ENCODE data around the gene GFM1.
A peak's percentile ranks its signal among the peaks of the same experiment; 100 is the strongest.

GFM1 gene

DNA sequence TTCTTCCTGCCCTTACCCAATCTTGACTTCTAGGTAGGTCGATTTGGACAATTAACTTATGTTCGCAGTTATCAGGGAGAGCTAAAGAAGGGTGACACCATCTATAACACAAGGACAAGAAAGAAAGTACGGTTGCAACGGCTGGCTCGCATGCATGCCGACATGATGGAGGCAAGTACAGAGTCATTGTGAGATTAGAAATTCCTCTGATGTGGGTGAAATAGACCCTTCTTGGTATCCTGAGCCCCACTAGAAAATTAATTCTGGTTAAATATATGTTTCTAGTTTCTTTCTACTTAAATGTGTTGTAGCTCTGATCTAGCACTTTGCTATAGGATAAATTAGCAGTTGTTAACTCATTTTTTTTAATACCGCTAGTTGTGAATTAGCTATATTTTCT, 14.6 kb downstream of the GFM1 start:
- Histone ChIP-seq H3K14ac (ENCODE audit: low read length) (no peak overlapping the region), H4K8ac (ENCODE audit: low read depth, low read length) (no peak overlapping the region), H3K79me1 (ENCODE audit: low read depth, low read length) (no peaks in the 10 kb centered on the region), H3K4me3 (ENCODE audit: low read length in 2 of 2) (no peak overlapping the region), H3K4me2 (ENCODE audit: insufficient read depth, low read length, poor library complexity, severe bottlenecking) (no peak overlapping the region), H2BK12ac (ENCODE audit: low read length) (no peak overlapping the region), H2AK5ac (ENCODE audit: low read depth, low read length) (no peak overlapping the region), H3K36me3 (replicated peaks in 1 of 2; ENCODE audit: control insufficient read depth in 2 of 2, insufficient read depth in 2 of 2, low read length in 2 of 2) (peaks cover 7 to 88% of the 10 kb centered on the region in 2 donors), H3K4ac (ENCODE audit: low read length) (no peak overlapping the region), H3K9ac (ENCODE audit: low read depth, low read length, poor library complexity) (no peak overlapping the region), H3K27me3 (ENCODE audit: control insufficient read depth in 3 of 3, insufficient read depth in 3 of 3, low read depth in 1 of 3, low read length in 3 of 3) (no peaks in the 10 kb centered on the region), H3K4me1 (ENCODE audit: control insufficient read depth in 2 of 2, insufficient read depth in 1 of 2, low read depth in 1 of 2, low read length in 2 of 2) (no peaks in the 10 kb centered on the region), H2AFZ (ENCODE audit: low read length) (no peak overlapping the region), H3K9me3 (replicated peaks in 1 of 2; ENCODE audit: control insufficient read depth in 2 of 2, insufficient read depth in 1 of 2, low read depth in 1 of 2, low read length in 2 of 2) (no peaks in the 10 kb centered on the region), H3K23ac (ENCODE audit: low read depth, low read length, poor library complexity) (no peak overlapping the region), H2BK120ac (ENCODE audit: low read depth, low read length) (no peak overlapping the region), H3K27ac (replicated peaks; ENCODE audit: low read length) (no peak overlapping the region), H4K91ac (ENCODE audit: low read depth, low read length, poor library complexity) (no peak overlapping the region), H3K18ac (ENCODE audit: low read length) (no peak overlapping the region), H2BK5ac (ENCODE audit: low read length) (no peak overlapping the region), H2BK15ac (ENCODE audit: low read length) (no peak overlapping the region)
- no CpG with 5 or more reads among the region's 7 CpGs for WGBS, 2 donors (ENCODE audit: extremely low coverage in 2 of 2, insufficient read length in 2 of 2, insufficient replicate concordance in 1 of 2)
- DNase-seq (ENCODE audit: low spot score) = no peak

DNA sequence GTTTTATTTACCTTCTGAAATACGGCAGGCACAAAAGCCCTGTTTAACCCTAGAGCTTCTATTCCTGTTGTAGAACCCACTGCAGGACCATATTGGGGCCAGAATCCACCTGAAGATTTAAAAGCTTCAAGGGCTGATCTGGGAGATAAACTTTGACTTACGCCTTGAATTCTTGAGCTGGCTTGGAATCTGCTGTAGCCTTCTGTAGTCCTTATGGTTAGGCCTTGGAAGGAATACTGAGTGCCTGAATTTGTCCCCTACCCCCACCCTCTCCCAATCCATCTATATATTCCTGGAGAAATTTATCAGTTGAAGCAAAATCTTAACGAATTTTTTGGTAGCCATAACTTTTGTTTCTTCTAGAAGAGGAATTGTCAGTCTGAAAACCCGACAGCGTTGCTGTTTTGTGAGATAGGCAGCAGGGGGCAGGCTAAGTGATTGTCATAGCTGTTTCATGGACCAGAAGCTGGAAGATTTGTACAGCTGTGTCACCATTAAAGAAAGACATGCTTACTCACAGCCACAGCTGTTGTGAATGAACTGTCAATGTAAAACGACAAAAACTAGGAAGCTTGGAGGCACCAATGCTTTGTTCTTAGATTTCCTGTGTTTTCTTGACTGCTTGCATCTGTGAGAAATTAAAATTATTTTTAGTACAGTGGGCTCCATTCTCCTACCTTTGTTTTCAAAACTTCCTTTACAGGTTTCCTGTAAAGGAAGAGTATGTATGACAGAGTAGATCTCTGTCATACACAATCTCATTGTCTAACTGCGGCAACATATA, 15.3 kb downstream of the GFM1 start:
- Histone ChIP-seq H3K27ac (replicated peaks; ENCODE audit: low read length) (no peak overlapping the region), H3K23ac (ENCODE audit: low read depth, low read length, poor library complexity) (no peak overlapping the region), H4K91ac (ENCODE audit: low read depth, low read length, poor library complexity) (no peak overlapping the region), H3K4me1 (ENCODE audit: control insufficient read depth in 2 of 2, insufficient read depth in 1 of 2, low read depth in 1 of 2, low read length in 2 of 2) (no peaks in the 10 kb centered on the region), H2AFZ (ENCODE audit: low read length) (no peak overlapping the region), H2BK15ac (ENCODE audit: low read length) (no peak overlapping the region), H3K9ac (ENCODE audit: low read depth, low read length, poor library complexity) (no peak overlapping the region), H3K4me3 (ENCODE audit: low read length in 2 of 2) (no peak overlapping the region), H3K27me3 (ENCODE audit: control insufficient read depth in 3 of 3, insufficient read depth in 3 of 3, low read depth in 1 of 3, low read length in 3 of 3) (no peaks in the 10 kb centered on the region), H3K4ac (ENCODE audit: low read length) (no peak overlapping the region), H3K4me2 (ENCODE audit: insufficient read depth, low read length, poor library complexity, severe bottlenecking) (no peak overlapping the region), H3K79me1 (ENCODE audit: low read depth, low read length) (no peaks in the 10 kb centered on the region), H3K14ac (ENCODE audit: low read length) (no peak overlapping the region), H3K18ac (ENCODE audit: low read length) (no peak overlapping the region), H2BK120ac (ENCODE audit: low read depth, low read length) (no peak overlapping the region), H2BK12ac (ENCODE audit: low read length) (no peak overlapping the region), H3K9me3 (replicated peaks in 1 of 2; ENCODE audit: control insufficient read depth in 2 of 2, insufficient read depth in 1 of 2, low read depth in 1 of 2, low read length in 2 of 2) (no peaks in the 10 kb centered on the region), H2BK5ac (ENCODE audit: low read length) (no peak overlapping the region), H3K36me3 (replicated peaks in 1 of 2; ENCODE audit: control insufficient read depth in 2 of 2, insufficient read depth in 2 of 2, low read length in 2 of 2) (peaks cover 7 to 87% of the 10 kb centered on the region in 2 donors), H2AK5ac (ENCODE audit: low read depth, low read length) (no peak overlapping the region), H4K8ac (ENCODE audit: low read depth, low read length) (no peak overlapping the region)
- DNase-seq (ENCODE audit: low spot score) = peak; percentile 8
- WGBS, 2 donors (ENCODE audit: extremely low coverage in 2 of 2, insufficient read length in 2 of 2, insufficient replicate concordance in 1 of 2) = no CpG with 5 or more reads among the region's 7 CpGs

DNA sequence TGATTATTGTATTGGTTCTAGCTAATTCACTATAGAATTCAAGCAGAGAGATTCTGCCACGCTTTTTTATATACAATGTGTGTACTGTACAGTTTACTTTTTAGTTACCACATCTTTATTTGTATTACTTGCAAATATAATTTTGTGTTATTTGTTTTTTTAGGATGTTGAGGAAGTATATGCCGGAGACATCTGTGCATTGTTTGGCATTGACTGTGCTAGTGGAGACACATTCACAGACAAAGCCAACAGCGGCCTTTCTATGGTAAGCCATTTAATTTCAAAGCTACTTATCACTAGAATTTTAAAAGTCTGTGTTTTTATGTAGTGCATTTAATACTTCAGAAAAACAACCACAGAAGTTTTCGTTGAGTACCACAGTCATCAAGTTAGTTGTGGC, 16.4 kb downstream of the GFM1 start:
- Histone ChIP-seq H2BK5ac (ENCODE audit: low read length) (no peak overlapping the region), H3K23ac (ENCODE audit: low read depth, low read length, poor library complexity) (no peak overlapping the region), H3K27ac (replicated peaks; ENCODE audit: low read length) (no peak overlapping the region), H3K4me1 (ENCODE audit: control insufficient read depth in 2 of 2, insufficient read depth in 1 of 2, low read depth in 1 of 2, low read length in 2 of 2) (no peaks in the 10 kb centered on the region), H3K27me3 (ENCODE audit: control insufficient read depth in 3 of 3, insufficient read depth in 3 of 3, low read depth in 1 of 3, low read length in 3 of 3) (no peaks in the 10 kb centered on the region), H2BK15ac (ENCODE audit: low read length) (no peak overlapping the region), H3K4ac (ENCODE audit: low read length) (no peak overlapping the region), H2AFZ (ENCODE audit: low read length) (no peak overlapping the region), H3K36me3 (replicated peaks in 1 of 2; ENCODE audit: control insufficient read depth in 2 of 2, insufficient read depth in 2 of 2, low read length in 2 of 2) (peaks cover 7 to 90% of the 10 kb centered on the region in 2 donors), H3K14ac (ENCODE audit: low read length) (no peak overlapping the region), H2BK120ac (ENCODE audit: low read depth, low read length) (no peak overlapping the region), H4K8ac (ENCODE audit: low read depth, low read length) (no peak overlapping the region), H3K9me3 (replicated peaks in 1 of 2; ENCODE audit: control insufficient read depth in 2 of 2, insufficient read depth in 1 of 2, low read depth in 1 of 2, low read length in 2 of 2) (no peaks in the 10 kb centered on the region), H2BK12ac (ENCODE audit: low read length) (no peak overlapping the region), H3K79me1 (ENCODE audit: low read depth, low read length) (no peaks in the 10 kb centered on the region), H2AK5ac (ENCODE audit: low read depth, low read length) (no peak overlapping the region), H4K91ac (ENCODE audit: low read depth, low read length, poor library complexity) (no peak overlapping the region), H3K4me2 (ENCODE audit: insufficient read depth, low read length, poor library complexity, severe bottlenecking) (no peak overlapping the region), H3K9ac (ENCODE audit: low read depth, low read length, poor library complexity) (no peak overlapping the region), H3K4me3 (ENCODE audit: low read length in 2 of 2) (no peak overlapping the region), H3K18ac (ENCODE audit: low read length) (no peak overlapping the region)
- DNase-seq (ENCODE audit: low spot score) = no peak
- no CpG with 5 or more reads among the region's 4 CpGs for WGBS, 2 donors (ENCODE audit: extremely low coverage in 2 of 2, insufficient read length in 2 of 2, insufficient replicate concordance in 1 of 2)

- Histone ChIP-seq H3K23ac (ENCODE audit: low read depth, low read length, poor library complexity) (no peak overlapping the region), H3K79me1 (ENCODE audit: low read depth, low read length) (no peaks in the 10 kb centered on the region), H2BK15ac (ENCODE audit: low read length) (no peak overlapping the region), H4K91ac (ENCODE audit: low read depth, low read length, poor library complexity) (no peak overlapping the region), H3K4me2 (ENCODE audit: insufficient read depth, low read length, poor library complexity, severe bottlenecking) (no peak overlapping the region), H4K8ac (ENCODE audit: low read depth, low read length) (no peak overlapping the region), H2BK5ac (ENCODE audit: low read length) (no peak overlapping the region), H2BK120ac (ENCODE audit: low read depth, low read length) (no peak overlapping the region), H3K4me3 (ENCODE audit: low read length in 2 of 2) (no peak overlapping the region), H3K9me3 (replicated peaks in 1 of 2; ENCODE audit: control insufficient read depth in 2 of 2, insufficient read depth in 1 of 2, low read depth in 1 of 2, low read length in 2 of 2) (no peaks in the 10 kb centered on the region), H3K4ac (ENCODE audit: low read length) (no peak overlapping the region), H2AFZ (ENCODE audit: low read length) (no peak overlapping the region), H3K18ac (ENCODE audit: low read length) (no peak overlapping the region), H2BK12ac (ENCODE audit: low read length) (no peak overlapping the region), H3K9ac (ENCODE audit: low read depth, low read length, poor library complexity) (no peak overlapping the region), H3K27me3 (ENCODE audit: control insufficient read depth in 3 of 3, insufficient read depth in 3 of 3, low read depth in 1 of 3, low read length in 3 of 3) (no peaks in the 10 kb centered on the region), H3K27ac (replicated peaks; ENCODE audit: low read length) (no peak overlapping the region), H3K14ac (ENCODE audit: low read length) (no peak overlapping the region), H2AK5ac (ENCODE audit: low read depth, low read length) (no peak overlapping the region), H3K36me3 (replicated peaks in 1 of 2; ENCODE audit: control insufficient read depth in 2 of 2, insufficient read depth in 2 of 2, low read length in 2 of 2) (peaks cover 10 to 95% of the 10 kb centered on the region in 2 donors), H3K4me1 (ENCODE audit: control insufficient read depth in 2 of 2, insufficient read depth in 1 of 2, low read depth in 1 of 2, low read length in 2 of 2) (no peaks in the 10 kb centered on the region)
- DNase-seq (ENCODE audit: low spot score) = no peak
- WGBS, 2 donors (ENCODE audit: extremely low coverage in 2 of 2, insufficient read length in 2 of 2, insufficient replicate concordance in 1 of 2) = no CpG with 5 or more reads among the region's 1 CpG
These were observed 18.9 kb downstream of the GFM1 start for GRCh38 chr3:158663246-158663645.

Measured in neuronal stem cell (in vitro differentiated cells).